ENCODE data around the gene SOD1. TPM values are rescaled to one million over a fixed set of nuclear protein-coding genes. Genes with fewer than 3 reads are reported as not detected.

The SOD1 gene
- total RNA-seq, 1 donor from 2014 or later = 433 TPM

DNA sequence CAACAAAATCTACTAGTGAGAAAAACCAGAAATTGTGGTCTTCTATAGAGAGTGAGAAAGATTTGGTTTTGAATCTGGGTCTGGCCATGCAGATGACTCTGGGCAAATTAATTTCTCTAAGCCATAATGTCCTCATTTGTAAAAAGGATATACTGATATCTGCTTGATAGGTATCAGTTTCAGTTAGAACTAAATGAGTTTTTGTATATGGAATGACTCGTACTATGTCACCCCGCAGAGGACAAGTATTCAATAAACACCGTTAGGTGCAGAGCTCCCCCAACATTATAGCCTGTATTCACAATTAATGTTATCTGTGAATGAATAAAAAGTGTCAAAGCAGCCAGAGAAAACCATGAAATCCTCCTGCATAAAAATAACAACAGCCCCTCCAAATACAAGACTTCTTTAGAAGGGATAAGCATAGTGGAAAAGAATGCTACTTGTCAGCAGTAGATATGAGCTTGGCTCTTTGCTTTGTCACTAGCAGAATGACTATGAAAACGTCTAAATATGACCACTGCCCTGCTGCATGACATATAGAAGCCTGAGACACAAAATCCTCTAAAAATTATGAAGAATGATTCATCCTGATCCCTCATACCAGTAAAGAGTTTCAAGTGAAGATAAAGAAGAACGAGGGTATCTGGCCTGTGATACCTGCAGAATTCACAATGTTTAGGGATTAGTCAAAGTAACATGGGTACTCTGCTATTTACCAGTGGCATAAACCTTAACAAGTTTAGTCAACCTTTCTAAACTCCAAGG is 54.7 kb downstream of the SOD1 start:
- intact Hi-C loops (cut with micrococcal nuclease) = no loop called here
- DNase-seq (no peak), ATAC-seq (peak; percentile 47)

DNA sequence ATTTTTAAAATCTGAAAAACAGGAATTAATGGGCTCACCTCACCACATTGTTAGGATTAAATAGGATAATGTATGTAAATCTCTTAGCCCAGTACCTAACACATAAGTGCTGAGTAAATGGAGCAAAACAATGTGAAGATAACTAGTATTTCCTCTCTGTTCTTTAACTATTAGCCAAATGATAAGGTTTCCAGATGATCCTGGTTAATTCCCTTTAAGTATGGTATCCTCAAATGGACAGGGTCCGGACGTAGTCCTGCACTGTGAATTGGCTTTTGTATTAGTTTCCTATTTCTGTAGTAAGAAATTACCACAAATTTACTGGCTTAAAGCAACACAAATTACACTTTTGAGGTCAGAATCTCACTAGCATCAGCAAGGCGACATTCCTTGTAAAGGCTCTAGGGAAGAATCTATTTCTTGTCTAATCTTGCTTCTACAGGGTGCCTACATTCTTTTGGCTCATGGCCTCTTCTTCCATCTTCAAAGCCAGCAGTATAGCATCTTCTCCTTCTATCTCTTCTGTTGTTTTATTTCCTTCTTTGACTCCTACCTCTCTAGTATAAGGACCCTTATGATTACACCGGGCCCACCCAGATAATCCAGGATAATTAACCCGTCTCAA is 55.4 kb downstream of the SOD1 start:
- DNase-seq = no peak
- ATAC-seq = peak; percentile 10
- intact Hi-C loops (cut with micrococcal nuclease) = no loop called here

DNA sequence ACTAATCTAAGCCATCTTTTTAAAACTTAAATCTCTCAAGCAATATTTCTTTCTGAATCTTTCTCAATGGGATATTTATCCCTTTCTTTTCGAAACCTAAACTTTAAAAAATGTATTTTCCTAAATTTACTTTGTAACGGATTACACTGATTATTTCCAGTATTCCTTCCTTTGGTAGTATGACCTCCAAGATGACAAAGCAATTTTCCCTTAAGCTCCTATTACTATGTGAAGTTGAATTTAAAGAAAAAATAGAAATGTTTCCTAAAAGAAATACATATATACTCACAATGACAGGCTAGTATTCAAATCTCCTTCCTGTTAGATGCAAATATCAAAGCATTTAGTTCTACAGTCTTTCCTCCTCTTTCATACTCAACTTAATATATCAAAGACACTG is 56.6 kb downstream of the SOD1 start:
- DNase-seq = no peak
- intact Hi-C loops (cut with micrococcal nuclease) = no loop called here
- ATAC-seq = no peak

Other genes starting within 250 kb of the SOD1 start
- 16.7 TPM for gene SCAF4, start 72.4 kb downstream of the SOD1 start, total RNA-seq
- gene HUNK, start 213.3 kb downstream of the SOD1 start, total RNA-seq = 0.40 TPM